ENCODE data around the gene FXR2. TPM values are rescaled to one million over a fixed set of nuclear protein-coding genes. Genes with fewer than 3 reads are reported as not detected.

Gene FXR2
- total and polyA plus RNA-seq, 2 experiments from 2014 or later = 65.0 to 65.5 TPM

DNA sequence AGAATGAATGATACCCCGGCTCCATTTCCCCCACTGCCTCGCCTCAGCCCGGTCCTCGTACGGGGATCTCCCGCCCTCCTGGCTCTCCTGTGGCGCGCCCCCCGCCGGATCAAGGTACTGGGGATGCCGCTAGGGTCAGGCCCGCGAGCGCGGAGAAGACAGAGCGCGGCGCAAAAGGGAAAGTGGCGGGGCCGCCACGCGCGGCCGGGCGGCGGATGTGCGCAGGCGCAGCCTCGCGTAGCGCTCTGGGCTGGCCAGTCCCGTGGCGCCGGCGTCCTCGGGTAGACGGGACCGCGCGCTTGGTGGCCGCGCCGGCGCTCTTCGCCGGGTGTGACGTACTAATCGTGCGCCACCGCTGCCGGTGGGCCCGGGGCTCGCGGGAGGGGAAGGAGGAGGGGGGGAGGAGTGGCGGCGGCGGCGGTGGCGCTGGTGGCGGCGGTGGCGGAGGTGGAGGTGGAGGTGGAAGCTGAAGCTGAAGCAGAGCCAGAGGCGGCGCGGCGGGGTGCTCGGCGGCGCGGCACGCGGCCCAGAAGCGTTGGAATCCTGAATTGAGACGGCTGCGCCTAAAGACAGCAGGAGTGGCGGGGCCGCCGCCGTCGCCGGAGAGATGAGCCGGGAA is 53.0 kb downstream of the FXR2 start, which contains the start of gene SENP3:
Gene SENP3, plus strand, starts transcription at position 331 of the 619 bp plus-strand sequence. CDS start 1,158 bp downstream, outside the sequence.
- Histone ChIP-seq H3K36me3 (peaks cover 20% of the 10 kb centered on the region), H3K9me3 (ENCODE audit: low read depth) (no peaks in the 10 kb centered on the region), H3K27me3 (no peaks in the 10 kb centered on the region), H3K4me3 (peak within 1 kb of the TSS; percentile 61), H3K27ac (peak within 1 kb of the TSS; percentile 82), H3K4me1 (ENCODE audit: low read depth) (peaks cover 20% of the 10 kb centered on the region)
- DNase-seq (ENCODE audit: low read depth in 1 of 2, low spot score in 1 of 2) = peak; percentile 94 to 96
- TF ChIP-seq, protein P1, sequence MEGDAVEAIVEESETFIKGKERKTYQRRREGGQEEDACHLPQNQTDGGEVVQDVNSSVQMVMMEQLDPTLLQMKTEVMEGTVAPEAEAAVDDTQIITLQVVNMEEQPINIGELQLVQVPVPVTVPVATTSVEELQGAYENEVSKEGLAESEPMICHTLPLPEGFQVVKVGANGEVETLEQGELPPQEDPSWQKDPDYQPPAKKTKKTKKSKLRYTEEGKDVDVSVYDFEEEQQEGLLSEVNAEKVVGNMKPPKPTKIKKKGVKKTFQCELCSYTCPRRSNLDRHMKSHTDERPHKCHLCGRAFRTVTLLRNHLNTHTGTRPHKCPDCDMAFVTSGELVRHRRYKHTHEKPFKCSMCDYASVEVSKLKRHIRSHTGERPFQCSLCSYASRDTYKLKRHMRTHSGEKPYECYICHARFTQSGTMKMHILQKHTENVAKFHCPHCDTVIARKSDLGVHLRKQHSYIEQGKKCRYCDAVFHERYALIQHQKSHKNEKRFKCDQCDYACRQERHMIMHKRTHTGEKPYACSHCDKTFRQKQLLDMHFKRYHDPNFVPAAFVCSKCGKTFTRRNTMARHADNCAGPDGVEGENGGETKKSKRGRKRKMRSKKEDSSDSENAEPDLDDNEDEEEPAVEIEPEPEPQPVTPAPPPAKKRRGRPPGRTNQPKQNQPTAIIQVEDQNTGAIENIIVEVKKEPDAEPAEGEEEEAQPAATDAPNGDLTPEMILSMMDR (IDR thresholded peaks at IDR 0.05; ENCODE audit: low read depth, low read length) = no peak

DNA sequence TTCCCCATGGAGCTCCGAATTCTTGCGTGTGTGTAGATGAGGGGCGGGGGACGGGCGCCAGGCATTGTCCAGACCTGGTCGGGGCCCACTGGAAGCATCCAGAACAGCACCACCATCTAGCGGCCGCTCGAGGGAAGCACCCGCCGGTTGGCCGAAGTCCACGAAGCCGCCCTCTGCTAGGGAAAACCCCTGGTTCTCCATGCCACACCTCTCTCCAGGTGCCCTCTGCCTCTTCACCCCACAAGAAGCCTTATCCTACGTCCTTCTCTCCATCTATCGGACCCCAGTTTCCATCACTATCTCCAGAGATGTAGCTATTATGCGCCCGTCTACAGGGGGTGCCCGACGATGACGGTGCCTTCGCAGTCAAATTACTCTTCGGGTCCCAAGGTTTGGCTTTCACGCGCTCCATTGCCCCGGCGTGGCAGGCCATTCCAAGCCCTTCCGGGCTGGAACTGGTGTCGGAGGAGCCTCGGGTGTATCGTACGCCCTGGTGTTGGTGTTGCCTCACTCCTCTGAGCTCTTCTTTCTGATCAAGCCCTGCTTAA is 53.6 kb downstream of the FXR2 start:
- H3K27ac ChIP-seq = peak overlapping the region; percentile 82
- peak overlapping the region; percentile 61 for H3K4me3 ChIP-seq
- H3K4me1 ChIP-seq (ENCODE audit: low read depth) = peaks cover 20% of the 10 kb centered on the region
- peak; percentile 89 to 94 for DNase-seq (ENCODE audit: low read depth in 1 of 2, low spot score in 1 of 2)
- H3K9me3 ChIP-seq (ENCODE audit: low read depth) = no peaks in the 10 kb centered on the region
- H3K36me3 ChIP-seq = peaks cover 20% of the 10 kb centered on the region
- H3K27me3 ChIP-seq = no peaks in the 10 kb centered on the region
- TF ChIP-seq, protein P1 (IDR thresholded peaks at IDR 0.05; ENCODE audit: low read depth, low read length) = peak; percentile 69

DNA sequence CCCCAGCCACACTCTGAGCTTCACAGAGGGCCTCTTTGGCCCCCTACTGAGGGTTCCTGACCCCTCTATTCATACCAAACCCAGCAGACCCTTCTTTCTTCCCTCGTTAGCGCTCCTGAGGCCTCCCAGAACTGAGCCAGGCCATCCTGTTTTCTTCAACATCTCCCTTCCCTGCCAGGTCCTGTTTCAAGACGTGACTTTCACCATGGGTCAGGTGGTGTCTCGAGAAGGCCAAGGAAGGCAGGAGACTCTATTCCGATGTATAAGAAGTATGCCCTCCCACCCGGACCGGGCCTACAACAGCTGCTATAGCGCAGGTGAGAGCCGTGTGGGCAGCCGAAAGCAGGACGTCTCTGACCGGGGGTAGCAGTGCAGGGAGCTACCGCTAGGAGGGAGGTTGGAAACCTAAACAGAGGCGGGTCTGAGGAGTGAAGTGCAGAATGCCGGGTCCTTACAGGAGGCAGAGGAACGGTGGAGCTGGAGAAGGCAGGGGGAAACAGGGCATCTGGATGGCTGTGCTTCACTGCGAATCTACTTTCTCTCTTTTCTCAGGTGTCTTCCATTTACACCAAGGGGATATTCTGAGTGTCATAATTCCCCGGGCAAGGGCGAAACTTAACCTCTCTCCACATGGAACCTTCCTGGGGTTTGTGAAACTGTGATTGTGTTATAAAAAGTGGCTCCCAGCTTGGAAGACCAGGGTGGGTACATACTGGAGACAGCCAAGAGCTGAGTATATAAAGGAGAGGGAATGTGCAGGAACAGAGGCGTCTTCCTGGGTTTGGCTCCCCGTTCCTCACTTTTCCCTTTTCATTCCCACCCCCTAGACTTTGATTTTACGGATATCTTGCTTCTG is 54.3 kb downstream of the FXR2 start:
- TF ChIP-seq, protein P1 (IDR thresholded peaks at IDR 0.05; ENCODE audit: low read depth, low read length) = peak; percentile 76
- Histone ChIP-seq H3K36me3 (peaks cover 20% of the 10 kb centered on the region), H3K4me3 (peak overlapping the region; percentile 61), H3K4me1 (ENCODE audit: low read depth) (peaks cover 20% of the 10 kb centered on the region), H3K27me3 (no peaks in the 10 kb centered on the region), H3K9me3 (ENCODE audit: low read depth) (no peaks in the 10 kb centered on the region), H3K27ac (peak overlapping the region; percentile 82)
- peak; percentile 68 to 85 for DNase-seq (ENCODE audit: low read depth in 1 of 2, low spot score in 1 of 2)

DNA sequence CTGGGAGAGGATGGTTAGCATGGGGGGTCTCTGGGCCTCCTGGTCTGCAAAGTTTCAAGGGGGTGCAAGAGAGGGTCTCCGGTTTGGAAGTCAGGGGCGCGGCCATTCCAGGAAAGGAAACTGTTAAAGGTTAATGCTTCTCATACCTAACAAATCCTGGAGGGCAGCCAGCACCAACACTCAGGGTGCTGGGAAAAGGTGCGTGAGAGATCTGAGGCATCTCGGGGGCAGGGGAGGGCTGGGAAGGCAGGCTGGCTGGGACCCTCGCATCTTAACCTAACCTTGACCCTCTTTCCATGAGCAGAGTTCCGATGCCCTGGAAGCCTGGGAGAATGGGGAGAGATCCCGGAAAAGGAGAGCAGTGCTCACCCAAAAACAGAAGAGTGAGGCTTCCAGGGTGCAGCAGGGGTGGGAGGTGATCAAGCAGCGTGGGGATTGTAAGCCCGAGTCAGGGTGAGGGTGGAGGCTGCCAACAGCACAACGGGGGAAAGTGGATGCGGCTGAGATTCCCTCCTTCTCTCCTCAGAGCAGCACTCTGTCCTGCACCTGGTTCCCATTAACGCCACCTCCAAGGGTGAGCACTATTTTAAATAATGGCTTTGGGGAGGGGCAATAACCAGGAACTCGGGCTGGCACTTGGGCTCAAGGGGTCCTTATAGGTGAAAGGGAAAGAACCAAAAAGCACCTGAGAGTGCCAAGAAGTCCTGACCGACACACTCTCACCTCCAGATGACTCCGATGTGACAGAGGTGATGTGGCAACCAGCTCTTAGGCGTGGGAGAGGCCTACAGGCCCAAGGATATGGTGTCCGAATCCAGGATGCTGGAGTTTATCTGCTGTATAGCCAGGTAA is 55.2 kb downstream of the FXR2 start:
- peaks cover 20% of the 10 kb centered on the region for H3K4me1 ChIP-seq (ENCODE audit: low read depth)
- peaks cover 12% of the 10 kb centered on the region for H3K36me3 ChIP-seq
- H3K9me3 ChIP-seq (ENCODE audit: low read depth) = no peaks in the 10 kb centered on the region
- no peak for DNase-seq (ENCODE audit: low read depth in 1 of 2, low spot score in 1 of 2)
- TF ChIP-seq, protein P1 (IDR thresholded peaks at IDR 0.05; ENCODE audit: low read depth, low read length) = no peak
- H3K27ac ChIP-seq = peak overlapping the region; percentile 82
- H3K27me3 ChIP-seq = no peaks in the 10 kb centered on the region
- no peak overlapping the region for H3K4me3 ChIP-seq

Measured in cardiac muscle cell (in vitro differentiated cells and primary cell).